GM18526 (cell line): Measurements from ENCODE around the gene NPPA.

Experiments used
- POLR2A ChIP-seq: IDR thresholded peaks from 3 replicates; pipeline ENCODE4 v1.6.1; 2011; ENCODE audit not compliant: insufficient read length; ENCODE audit errors: extremely low read depth

NPPA gene

DNA sequence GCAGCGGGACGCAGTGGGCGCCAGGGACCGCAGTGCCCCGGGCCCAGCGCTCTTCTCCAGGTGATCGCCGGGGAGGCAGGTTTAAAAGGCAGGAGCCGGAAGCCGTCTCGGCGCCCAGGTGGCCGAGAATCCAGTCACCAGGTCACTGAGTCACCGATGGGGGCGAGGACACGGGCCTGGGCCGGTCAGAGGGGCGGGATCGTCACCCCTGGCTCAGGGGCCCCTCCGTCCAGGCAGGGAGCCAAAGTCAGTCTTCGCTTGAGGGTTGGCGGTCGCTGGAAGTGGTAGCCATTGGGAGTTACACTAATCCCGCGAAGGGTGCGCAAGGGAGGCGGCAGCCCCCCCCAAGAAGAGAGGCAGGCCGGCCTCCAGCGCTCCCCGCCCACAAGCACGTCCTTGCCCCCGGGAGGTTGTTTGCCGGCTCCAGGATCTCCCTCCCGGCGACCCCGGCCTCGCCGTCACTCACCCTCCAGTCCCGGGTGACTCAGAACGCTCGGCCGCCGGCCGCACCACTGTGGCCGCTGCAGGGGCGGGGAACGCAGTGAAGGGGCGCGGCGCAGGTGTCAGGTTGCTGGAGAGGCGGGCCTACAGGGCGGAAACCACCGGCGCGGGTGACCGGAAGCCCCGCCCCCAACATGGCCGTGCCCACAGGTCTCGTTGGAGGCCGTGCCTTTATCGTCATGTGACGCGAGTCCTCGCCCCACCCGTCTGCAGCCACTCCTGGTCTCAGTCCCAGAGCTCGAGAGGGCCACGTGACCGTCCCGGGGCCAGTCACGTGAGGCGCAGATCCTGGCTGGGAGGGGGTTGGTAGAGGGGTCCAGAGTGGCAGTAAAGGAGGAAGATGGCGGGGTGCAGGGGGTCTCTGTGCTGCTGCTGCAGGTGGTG is 41.9 kb downstream of the NPPA start, which contains the start of the genes CLCN6 and MTHFR:
Gene CLCN6, plus strand, starts transcription at position 770 of the 885 bp plus-strand sequence. Its CDS starts 72 bp downstream, at position 842.
Gene MTHFR, minus strand, starts transcription at position 543 of the 885 bp plus-strand sequence. CDS start 2,848 bp downstream, outside the sequence.
- peak; percentile 68 for TF ChIP-seq POLR2A

GRCh38 chr1:11804666-11805421 is 42.7 kb downstream of the NPPA start:
- no peak for TF ChIP-seq POLR2A

GRCh38 chr1:11802973-11803885 is 44.4 kb downstream of the NPPA start:
- TF ChIP-seq POLR2A: no peak

DNA sequence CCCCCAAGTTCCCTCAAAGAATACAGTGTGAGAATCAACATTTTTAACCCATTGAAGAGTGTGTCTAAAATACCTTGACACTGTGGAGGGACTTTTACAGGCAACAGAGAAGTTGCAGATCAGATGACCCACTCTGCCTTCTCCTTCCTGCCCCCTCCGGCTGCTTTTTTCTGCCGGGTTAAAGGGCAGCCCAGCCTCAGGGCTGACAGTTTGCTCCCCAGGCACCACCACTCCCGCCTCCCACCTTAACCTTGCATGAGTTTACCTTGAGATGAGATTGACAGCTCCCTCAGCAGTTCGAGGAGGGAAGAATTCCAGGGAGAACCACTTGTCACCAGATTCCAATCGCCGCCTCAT is 45.0 kb downstream of the NPPA start:
- TF ChIP-seq POLR2A: no peak

DNA sequence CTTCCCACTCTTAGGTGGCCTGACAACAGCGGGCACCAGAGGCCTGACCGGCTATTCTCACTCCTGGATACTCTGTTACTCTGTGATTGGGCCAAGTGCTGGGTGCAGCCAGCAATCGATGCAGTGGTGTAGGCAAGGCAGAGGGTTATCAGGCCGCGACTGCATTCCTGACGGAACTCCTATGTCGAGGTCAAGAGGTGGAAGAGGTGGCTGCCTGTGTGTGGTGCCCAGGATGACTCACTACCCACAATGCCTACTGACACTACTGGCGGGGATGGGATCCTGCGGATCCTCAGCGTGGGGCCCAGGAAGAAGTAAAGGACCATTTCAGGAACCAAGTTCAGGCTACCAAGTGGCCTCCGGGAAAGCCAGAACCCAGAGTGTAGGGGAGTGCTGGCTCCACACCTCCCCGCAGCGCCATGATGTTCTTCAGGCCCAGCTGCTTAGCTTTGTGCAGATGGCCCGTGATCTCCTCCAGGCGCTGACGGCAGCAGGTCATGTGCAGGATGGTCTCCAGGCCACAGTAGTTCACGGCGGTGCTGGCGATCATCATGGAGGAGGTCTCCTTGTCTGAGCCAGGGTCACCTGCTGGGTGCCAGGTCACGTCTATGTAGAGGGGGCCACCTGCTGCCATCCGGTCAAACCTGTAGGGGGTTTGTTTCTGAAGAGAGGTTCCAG is 46.7 kb downstream of the NPPA start:
- TF ChIP-seq POLR2A: no peak

DNA sequence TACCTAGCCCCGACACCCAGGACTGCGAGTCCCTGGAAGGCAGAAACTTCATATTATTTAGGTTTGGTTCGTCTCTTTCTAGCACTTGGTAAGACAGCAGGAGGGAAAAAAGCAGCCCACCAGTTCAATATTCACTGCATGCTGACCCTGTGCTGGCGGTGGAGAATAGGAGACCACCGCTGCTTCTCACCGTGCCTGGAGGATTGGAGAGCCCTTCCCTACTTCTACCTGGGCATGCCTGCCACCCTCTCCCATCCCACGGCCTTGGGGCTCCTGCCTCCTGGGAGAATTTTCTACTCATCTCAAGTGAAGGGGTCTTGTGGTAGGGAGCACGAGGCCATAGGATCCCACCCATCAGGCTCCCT is 47.2 kb downstream of the NPPA start:
- TF ChIP-seq POLR2A: no peak

GRCh38 chr1:11799896-11800295 is 47.7 kb downstream of the NPPA start:
- no peak for TF ChIP-seq POLR2A

- no peak for TF ChIP-seq POLR2A
Measured at GRCh38 chr1:11799099-11799498, 48.5 kb downstream of the NPPA start.

DNA sequence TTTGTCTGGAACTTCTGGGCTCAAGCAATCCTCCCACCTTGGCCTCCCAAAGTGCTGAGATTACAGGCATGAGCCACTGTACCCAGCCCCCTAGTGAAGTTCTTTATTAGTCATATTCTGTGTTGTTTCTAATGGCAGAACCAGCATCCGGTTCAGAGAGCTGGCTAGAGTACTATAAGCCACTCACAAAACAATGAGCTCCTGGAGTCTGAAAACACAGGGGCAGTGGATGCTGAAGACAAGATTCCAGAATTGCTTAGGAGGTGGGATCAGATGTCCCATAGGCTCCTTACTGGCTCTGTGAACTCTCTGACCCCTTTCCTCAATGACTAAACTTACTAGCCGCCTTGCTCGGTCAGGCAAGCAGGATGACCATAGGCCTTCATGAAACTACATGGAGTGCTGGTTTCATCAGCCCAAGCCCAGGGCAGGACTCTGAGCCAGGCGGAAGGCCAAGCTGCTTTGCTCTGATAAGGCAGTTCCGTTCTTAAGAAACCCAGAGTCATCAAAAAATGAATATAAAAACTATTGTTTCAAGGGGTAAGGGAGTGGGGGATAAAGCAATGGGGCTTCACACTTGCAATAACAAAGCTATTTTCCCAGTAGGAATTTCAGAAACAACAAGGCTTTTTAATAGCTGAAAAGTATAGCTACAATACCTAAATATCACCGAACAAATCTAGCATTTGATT is 49.9 kb downstream of the NPPA start:
- TF ChIP-seq POLR2A: no peak

DNA sequence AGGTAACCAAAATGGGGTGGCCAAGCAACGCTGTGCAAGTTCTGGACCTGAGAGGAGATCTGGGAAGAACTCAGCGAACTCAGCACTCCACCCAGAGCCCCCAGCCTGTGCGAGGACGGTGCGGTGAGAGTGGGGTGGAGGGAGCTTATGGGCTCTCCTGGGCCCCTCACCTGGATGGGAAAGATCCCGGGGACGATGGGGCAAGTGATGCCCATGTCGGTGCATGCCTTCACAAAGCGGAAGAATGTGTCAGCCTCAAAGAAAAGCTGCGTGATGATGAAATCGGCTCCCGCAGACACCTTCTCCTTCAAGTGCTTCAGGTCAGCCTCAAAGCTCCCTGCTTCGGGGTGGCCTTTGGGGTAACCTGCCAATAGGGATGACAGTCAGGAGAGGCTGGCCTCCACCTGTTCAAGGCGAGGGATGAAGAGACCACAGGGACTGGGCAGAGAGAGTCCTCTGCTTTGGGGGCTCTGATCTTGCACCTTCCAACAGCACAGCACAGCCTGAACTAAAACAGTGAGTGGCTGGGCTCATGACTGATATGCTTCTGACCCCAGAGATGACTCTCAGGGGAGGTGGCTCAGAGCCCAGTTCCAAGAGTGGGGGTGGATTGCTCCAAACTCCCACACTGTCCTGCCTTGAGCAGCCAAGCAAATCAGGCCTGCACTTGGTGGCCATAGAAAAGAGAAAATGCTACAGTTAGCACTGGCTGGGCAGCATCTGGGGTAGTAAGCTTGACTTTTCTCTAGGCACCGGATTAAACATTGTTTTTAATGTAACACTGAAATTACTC is 51.4 kb downstream of the NPPA start:
- no peak for TF ChIP-seq POLR2A
